ENCODE data around the gene MAGI2. TPM values are rescaled to one million over a fixed set of nuclear protein-coding genes. Genes with fewer than 3 reads are reported as not detected.

MAGI2 gene
- total and polyA plus RNA-seq, 2 donors (not counting 3 experiments of a cell fraction or from before 2014, with no cell fraction given) = 0.28 to 6.0 TPM

GRCh38 chr7:78636727-78637126, 816.7 kb downstream of the MAGI2 start:
- Histone ChIP-seq H2AFZ (ENCODE audit: low read depth, low read length) (no peak overlapping the region), H3K4me1 (ENCODE audit: control insufficient read depth, extremely low read depth, insufficient read depth, low read length) (no peaks in the 10 kb centered on the region), H4K20me1 (replicated peaks; ENCODE audit: control insufficient read depth, extremely low read depth, insufficient read depth, low read length) (no peaks in the 10 kb centered on the region), H3K9me3 (replicated peaks; ENCODE audit: control insufficient read depth, insufficient read depth, low read length) (no peaks in the 10 kb centered on the region), H3K4me2 (ENCODE audit: insufficient read depth, low read length) (no peak overlapping the region), H3K9me1 (replicated peaks; ENCODE audit: control insufficient read depth, extremely low read depth, insufficient read depth, low read length) (no peaks in the 10 kb centered on the region), H3K9ac (replicated peaks; ENCODE audit: extremely low read depth, insufficient read depth, low read length) (no peak overlapping the region), H3K36me3 (ENCODE audit: control insufficient read depth in 2 of 2, extremely low read depth in 1 of 2, insufficient read depth in 2 of 2, low read length in 2 of 2) (no peaks in the 10 kb centered on the region), H3K27ac (ENCODE audit: insufficient read depth, low read depth, low read length) (no peak overlapping the region), H3K79me2 (ENCODE audit: control insufficient read depth, insufficient read depth, low read length) (no peaks in the 10 kb centered on the region), H3K27me3 (ENCODE audit: control insufficient read depth in 2 of 2, insufficient read depth in 2 of 2, low read length in 2 of 2) (no peaks in the 10 kb centered on the region), H3K4me3 (replicated peaks in 1 of 3; ENCODE audit: insufficient read depth in 1 of 3, low read depth in 1 of 3, low read length in 3 of 3) (no peak overlapping the region)
- ChIA-PET POLR2A (no interaction called here), CTCF (no interaction called here)
- intact Hi-C loops (cut with micrococcal nuclease) = no loop called here
- dilution Hi-C loops (cut with MboI; ENCODE audit: extremely low pct_ligation_motif_present, low sequenced_read_pairs) = no loop called here
- no TSS peak for BruUV-seq (replicated peaks)
- FAIRE-seq (no peak), DNase-seq (ENCODE audit: low read depth, low spot score) (no peak)
- TF ChIP-seq POLR2AphosphoS5 (IDR thresholded peaks at IDR 0.05; ENCODE audit: insufficient read depth, low read depth, low read length) = no peak

DNA sequence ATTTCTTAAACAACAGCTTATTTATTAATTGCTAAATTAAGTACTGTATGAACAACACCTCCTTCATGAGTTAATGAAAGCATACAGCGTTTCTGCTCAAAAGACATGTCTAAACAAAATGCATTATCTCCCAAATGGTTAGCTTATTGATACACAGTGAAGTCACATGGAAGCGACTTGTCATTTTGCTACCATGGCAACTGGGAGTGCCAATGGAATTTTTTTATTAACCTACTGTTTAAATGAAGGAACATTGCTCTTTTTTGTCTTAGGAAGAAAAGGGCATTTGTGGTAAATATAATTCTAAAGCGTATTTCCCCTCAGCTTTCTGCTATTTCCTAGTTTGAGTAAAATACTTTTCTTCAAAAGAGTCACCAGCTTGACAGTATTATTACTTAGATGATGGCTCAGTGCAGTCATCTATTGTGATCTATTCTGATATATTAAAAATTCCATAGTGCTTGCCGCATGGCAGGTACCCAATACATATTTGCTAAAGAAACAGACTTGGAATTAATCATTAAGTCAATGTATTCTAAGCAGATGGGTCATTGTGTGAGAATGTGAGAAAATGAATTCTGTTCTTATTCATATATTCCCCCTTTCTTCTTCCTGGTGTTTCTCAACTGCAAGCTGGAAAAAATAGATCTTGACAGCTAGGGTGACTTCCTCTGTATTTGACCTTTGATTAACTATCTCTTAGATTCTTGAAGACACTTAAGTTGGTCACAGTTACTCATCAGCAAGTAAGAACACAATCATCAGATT, 818.3 kb downstream of the MAGI2 start:
- H3K9me3 ChIP-seq (replicated peaks; ENCODE audit: control insufficient read depth, insufficient read depth, low read length) = no peaks in the 10 kb centered on the region
- no peaks in the 10 kb centered on the region for H3K4me1 ChIP-seq (ENCODE audit: control insufficient read depth, extremely low read depth, insufficient read depth, low read length)
- no peak overlapping the region for H3K4me2 ChIP-seq (ENCODE audit: insufficient read depth, low read length)
- H3K36me3 ChIP-seq (ENCODE audit: control insufficient read depth in 2 of 2, extremely low read depth in 1 of 2, insufficient read depth in 2 of 2, low read length in 2 of 2) = no peaks in the 10 kb centered on the region
- no peak overlapping the region for H3K27ac ChIP-seq (ENCODE audit: insufficient read depth, low read depth, low read length)
- no peak overlapping the region for H3K4me3 ChIP-seq (replicated peaks in 1 of 3; ENCODE audit: insufficient read depth in 1 of 3, low read depth in 1 of 3, low read length in 3 of 3)
- DNase-seq (ENCODE audit: low read depth, low spot score) (no peak), FAIRE-seq (no peak)
- BruUV-seq (replicated peaks) = no TSS peak
- dilution Hi-C loops (cut with MboI; ENCODE audit: extremely low pct_ligation_motif_present, low sequenced_read_pairs) = no loop called here
- POLR2A ChIA-PET = no interaction called here
- no peaks in the 10 kb centered on the region for H3K27me3 ChIP-seq (ENCODE audit: control insufficient read depth in 2 of 2, insufficient read depth in 2 of 2, low read length in 2 of 2)
- no peaks in the 10 kb centered on the region for H3K9me1 ChIP-seq (replicated peaks; ENCODE audit: control insufficient read depth, extremely low read depth, insufficient read depth, low read length)
- TF ChIP-seq EZH2 (IDR thresholded peaks at IDR 0.05; ENCODE audit: borderline replicate concordance, low read depth, low read length, severe bottlenecking) = no peak
- TF ChIP-seq, protein P1, sequence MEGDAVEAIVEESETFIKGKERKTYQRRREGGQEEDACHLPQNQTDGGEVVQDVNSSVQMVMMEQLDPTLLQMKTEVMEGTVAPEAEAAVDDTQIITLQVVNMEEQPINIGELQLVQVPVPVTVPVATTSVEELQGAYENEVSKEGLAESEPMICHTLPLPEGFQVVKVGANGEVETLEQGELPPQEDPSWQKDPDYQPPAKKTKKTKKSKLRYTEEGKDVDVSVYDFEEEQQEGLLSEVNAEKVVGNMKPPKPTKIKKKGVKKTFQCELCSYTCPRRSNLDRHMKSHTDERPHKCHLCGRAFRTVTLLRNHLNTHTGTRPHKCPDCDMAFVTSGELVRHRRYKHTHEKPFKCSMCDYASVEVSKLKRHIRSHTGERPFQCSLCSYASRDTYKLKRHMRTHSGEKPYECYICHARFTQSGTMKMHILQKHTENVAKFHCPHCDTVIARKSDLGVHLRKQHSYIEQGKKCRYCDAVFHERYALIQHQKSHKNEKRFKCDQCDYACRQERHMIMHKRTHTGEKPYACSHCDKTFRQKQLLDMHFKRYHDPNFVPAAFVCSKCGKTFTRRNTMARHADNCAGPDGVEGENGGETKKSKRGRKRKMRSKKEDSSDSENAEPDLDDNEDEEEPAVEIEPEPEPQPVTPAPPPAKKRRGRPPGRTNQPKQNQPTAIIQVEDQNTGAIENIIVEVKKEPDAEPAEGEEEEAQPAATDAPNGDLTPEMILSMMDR (IDR thresholded peaks at IDR 0.05; ENCODE audit: extremely low read depth in 1 of 2, insufficient read depth in 1 of 2, low read depth in 1 of 2, low read length in 2 of 2) = no peak
- TF ChIP-seq MAX (IDR thresholded peaks at IDR 0.05; ENCODE audit: insufficient read depth, insufficient read length) = no peak
- no peak for TF ChIP-seq POLR2A (IDR thresholded peaks at IDR 0.05; ENCODE audit: low read depth, low read length)
- TF ChIP-seq JUN (IDR thresholded peaks at IDR 0.05; ENCODE audit: borderline replicate concordance, insufficient read depth, insufficient read length, low read depth) = no peak
- no peak for TF ChIP-seq MYC (IDR thresholded peaks at IDR 0.05; ENCODE audit: low read depth, low read length)
- no peak for TF ChIP-seq POLR2AphosphoS5 (IDR thresholded peaks at IDR 0.05; ENCODE audit: insufficient read depth, low read depth, low read length)
- no peak for TF ChIP-seq FOS (IDR thresholded peaks at IDR 0.05; ENCODE audit: borderline replicate concordance, insufficient read depth, low read length)
- no peak for TF ChIP-seq GATA2 (IDR thresholded peaks at IDR 0.05; ENCODE audit: insufficient read depth, insufficient read length, low read depth, low read length)
- CTCF ChIA-PET = interaction anchor here (1.0 to 1.3 kb wide), 2 partner anchors 9 to 10 kb away, joined by 3 read pairs; no protein-coding TSS in a partner anchor
- H3K79me2 ChIP-seq (ENCODE audit: control insufficient read depth, insufficient read depth, low read length) = no peaks in the 10 kb centered on the region
- no peaks in the 10 kb centered on the region for H4K20me1 ChIP-seq (replicated peaks; ENCODE audit: control insufficient read depth, extremely low read depth, insufficient read depth, low read length)
- H2AFZ ChIP-seq (ENCODE audit: low read depth, low read length) = no peak overlapping the region
- no peak overlapping the region for H3K9ac ChIP-seq (replicated peaks; ENCODE audit: extremely low read depth, insufficient read depth, low read length)
- intact Hi-C loops (cut with micrococcal nuclease) = no loop called here
